ENCODE results near the gene ACOT13.
"Not testable (repeated sequence)": the region's sequence is repeated elsewhere in the genome, so short reads cannot be mapped to it uniquely, and the experiment has no call there.

The ACOT13 gene

GRCh38 chr6:24663189-24663588, 3.7 kb upstream of the ACOT13 start:
- no peak for DNase-seq

GRCh38 chr6:24664046-24664987, 2.6 kb upstream of the ACOT13 start:
- DNase-seq = no peak

DNA sequence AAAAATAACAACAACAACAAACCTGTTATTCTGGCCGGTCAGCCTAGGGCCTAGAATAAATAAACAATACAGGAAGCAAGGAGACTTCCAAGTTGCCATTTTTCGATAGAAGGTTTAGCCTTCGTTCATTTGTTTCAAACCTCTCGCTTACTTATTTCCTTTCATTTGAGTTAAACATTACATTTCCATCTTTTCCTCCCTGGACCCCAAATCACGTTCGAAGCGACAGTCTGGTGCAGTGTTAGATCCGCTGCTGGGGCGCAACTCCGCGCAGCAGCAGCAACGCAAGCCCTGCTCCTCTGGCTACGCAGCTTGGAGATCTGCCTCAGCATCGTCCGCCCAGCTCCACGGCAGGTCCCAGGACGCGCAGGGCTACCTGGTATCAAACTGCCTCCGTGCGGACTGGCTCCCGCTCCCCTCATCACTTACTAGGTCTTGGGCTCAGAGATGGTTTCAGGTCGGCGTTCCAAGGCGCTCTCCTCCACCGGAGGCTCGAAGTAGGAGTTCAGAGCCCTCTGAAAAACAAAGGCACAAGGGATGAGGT, 708 bp upstream of the ACOT13 start:
- no peak for DNase-seq

DNA sequence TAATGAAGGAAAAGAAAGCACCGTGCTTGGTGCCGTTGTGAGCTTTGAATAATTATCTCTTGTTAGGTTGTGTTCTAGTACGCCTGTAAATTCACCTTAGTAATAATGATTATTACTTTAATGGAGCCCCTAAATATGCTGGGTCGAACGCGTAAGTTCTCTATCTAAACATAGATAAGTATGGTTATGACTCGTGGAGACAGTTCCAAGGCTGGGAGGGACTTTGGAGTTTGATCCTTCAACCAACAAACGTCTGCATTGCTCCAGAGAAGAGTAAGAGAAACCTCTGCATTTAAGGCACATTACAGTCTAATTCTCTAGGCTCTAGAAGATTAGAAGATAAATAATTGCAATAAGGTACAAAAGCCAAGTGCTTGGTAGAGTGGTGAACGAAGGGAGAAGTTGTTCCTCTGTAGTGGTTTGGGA, 514 bp downstream of the ACOT13 start:
- no peak for DNase-seq

DNA sequence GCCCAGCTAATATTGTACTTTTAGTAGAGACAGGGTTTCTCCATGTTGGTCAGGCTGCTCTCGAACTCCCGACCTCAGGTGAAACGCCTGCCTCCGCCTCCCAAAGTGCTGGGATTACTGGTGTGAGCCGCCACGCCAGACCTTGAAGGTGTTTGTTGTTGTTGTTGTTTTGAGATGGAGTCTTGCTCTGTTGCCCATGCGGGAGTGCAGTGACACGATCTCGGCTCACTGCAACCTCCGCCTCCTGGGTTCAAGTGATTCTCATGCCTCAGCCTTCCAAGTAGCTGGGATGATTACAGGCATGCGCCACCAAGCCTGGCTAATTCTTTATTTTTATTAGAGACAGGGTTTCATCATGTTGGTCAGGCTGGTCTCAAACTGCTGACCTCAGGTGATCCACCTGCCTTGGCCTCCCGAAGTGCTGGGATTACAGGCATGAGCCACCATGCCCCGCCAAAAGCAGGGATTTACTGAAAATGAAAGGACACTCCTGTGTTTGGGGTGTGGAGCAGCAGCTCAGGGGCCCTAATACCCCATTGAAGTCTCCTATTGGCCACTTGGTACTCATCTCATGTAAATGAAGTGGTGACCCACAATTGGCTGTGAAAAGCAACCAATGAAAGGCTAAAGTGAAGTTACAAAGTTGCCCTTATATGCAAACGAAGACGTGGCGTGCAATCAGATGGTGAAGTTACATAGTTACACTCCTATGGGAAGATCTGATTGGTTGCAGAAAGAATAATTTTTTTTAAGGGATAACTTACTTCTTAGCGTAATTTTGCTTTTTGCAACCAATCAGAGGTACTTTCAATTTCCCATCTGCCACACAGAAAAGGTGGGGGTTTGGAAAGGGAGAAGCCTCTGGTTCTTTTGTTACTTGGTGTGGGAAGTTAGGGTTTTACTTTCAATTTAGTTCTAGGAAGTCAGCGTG, 1.5 kb downstream of the ACOT13 start:
- not testable (repeated sequence) for DNase-seq

DNA sequence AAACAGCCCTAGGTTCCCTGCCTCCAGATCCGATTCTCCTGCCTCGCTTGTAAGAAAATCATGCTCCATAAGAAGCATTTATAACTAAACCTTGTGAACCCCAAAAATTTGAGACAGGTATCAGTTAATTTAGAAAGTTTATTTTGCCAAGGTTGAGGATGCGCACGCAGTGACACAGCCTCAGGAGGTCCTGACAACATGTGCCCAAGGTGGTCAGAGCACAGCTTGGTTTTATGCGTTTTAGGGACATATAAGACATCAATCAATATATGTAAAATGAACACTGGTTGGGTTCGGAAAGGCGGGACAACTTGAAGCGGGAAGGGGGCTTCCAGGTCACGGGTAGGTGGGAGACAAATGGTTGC, 2.1 kb downstream of the ACOT13 start:
- DNase-seq = no peak

DNA sequence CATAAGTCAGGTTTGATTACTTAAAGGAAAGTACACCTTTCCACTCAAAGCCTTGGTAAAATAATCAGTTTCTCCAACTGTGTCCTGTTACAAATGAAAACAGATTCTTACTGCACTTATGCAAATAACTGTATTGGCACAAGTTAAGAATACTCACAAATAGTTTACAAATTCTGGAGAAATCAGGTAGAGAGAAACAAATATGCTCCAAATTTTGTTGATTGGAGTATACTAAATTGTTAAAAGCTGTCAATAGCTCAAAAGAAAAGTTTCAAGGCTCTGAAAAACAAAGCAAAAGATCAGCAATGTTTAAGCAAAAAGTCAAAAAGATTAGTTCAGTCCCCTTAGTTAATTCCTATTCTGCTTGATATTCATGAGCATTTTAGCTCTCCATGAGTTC, 3.6 kb downstream of the ACOT13 start:
- DNase-seq = not testable (repeated sequence)

DNA sequence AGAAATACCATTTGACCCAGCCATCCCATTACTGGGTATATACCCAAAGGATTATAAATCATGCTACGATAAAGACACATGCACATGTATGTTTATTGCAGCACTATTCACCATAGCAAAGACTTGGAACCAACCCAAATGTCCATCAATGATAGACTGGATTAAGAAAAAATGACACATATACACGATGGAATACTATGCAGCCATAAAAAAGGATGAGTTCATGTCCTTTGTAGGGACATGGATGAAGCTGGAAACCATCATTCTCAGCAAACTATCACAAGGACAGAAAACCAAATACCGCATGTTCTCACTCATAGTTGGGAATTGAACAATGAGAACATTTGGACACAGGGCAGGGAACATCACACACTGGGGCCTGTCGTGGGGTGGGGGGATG, 4.2 kb downstream of the ACOT13 start:
- DNase-seq = not testable (repeated sequence)

DNA sequence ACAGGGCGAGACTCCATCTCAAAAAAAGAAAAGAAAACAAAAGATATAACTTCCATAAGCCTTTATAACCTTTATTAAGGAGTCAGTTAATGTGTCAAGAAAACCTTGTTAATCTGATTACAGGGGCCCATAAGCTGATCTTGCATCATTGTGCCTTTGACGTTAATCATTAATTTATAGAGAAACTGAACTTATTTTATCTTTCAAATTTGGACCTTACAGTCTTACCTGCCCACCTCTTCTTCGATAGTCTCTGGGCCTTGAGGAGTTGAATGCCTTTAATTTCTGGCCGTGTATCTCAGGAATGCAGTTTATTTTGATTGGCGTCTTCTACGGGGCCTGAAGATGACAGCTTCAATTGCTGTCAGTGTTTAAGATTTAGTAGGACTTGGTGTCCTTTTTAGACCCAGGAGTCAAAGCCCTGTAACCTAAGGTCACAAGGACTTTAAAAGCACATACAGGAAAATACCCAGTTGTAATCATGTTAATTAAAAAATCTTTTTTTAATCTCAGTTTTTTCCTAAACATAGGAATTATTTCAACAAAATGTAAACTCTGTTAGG, 5.8 kb downstream of the ACOT13 start:
- no peak for DNase-seq

GRCh38 chr6:24673625-24674024, 6.7 kb downstream of the ACOT13 start:
- DNase-seq = no peak

DNA sequence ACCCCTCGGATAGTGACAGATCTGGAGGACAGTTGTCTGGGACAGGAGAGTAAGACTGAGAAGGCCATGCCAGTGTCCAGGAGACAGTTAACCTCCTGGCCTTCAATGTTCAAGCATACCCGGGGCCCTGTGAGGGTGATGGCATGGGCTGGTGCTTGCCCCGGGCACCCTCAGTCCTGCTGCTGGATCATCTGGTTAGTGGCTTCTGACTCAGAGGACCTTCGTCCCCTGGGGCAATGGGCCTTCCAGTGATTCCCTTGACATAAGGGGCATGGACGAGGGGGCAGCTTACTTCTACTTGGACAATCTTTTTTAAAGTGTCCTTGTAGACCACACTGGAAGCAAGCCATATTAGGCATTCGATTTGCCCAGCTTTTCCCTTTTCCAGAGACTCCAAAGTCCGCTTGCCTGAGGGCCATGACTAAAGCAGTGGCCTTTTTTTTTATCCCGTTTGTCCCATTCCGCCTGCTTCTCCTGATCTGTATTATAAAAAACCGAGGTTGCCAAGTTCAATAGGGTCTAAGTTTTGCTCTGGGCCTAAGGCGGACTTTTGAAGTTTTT, 12.0 kb downstream of the ACOT13 start:
- not testable (repeated sequence) for DNase-seq

DNA sequence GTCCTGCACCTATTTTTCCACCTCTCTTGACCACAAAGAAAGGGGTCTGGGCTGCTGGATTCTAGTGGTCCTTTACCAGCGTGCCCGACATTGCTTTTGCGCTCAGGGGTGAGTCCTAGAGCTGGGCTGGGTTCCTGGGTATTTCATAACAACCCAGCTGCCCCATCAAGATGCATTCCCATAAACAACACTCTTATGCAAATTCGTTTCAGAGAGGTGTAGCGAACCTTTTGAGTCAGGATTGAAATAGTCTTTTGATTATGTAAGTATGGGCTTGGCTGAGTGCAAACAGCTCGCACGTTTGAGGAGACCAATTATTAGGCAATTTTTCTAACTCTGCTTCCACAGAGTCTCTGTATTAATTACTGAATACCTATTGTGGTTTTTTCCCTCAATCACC, 13.7 kb downstream of the ACOT13 start:
- DNase-seq = no peak

DNA sequence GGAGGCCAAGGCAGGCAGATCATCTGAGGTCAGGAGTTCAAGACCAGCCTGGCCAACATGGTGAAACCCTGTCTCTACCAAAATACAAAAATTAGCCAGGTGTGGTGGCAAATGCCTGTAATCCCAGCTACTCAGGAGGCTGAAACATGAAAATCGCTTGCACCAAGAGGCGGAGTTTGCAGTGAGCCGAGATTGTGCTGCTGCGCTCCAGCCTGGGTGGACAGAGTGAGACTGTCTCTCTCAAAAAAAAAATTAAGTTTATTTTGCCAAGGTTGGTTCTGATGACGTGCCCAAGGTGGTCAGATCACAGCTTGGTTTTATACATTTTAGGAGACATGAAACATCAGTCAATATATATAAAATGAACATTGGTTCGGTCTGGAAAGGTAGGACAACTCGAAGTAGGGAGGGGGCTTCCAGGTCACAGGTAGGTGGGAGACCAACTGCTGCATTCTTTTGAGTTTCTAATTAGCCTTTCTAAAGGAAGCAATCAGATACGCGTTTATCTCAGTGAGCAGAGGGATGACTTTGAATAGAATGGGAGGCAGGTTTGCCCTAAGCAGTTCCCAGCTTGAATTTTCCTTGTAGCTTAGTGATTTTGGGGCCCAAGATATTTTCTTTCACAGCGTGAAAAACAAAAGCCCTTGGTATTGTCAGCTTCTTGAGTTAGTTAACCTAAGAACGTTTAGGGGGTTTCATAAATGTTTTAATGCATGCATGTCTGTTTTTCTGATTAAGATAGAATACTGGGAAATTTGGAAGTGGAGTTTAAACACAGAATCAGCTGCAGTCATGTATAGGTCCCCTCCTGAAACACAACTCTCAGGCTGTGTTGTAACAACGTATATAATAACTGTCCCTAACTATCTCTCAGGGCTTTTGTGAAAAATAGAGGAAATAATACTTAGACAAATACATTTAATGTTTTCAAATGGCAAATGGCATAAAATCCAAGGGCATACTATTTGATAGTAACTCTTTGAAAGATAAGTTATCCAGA, 16.7 kb downstream of the ACOT13 start:
- DNase-seq = no peak

DNA sequence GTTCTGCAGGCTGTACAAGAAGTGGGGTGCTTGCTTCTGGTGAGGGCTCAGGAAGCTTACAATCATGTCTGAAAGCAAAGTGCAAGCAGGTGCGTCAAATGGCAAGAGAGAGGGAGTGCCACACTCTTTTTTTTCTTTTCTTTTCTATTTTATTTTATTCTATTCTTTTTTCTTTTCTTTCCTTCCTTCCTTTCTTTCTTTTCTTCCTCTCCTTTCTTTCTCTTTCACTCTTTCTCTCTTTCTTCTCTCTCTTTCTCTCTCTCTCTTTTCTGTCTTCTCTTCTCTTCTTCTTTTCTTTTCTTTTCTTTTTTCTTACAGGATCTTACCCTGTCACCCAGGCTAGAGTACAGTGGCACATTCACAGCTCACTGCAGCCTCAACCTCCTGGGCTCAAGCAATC, 19.5 kb downstream of the ACOT13 start:
- DNase-seq = no peak

GRCh38 chr6:24686946-24687345, 20.1 kb downstream of the ACOT13 start:
- DNase-seq = no peak

- DNase-seq = no peak
These were observed 23.1 kb downstream of the ACOT13 start for GRCh38 chr6:24689964-24690363.

DNA sequence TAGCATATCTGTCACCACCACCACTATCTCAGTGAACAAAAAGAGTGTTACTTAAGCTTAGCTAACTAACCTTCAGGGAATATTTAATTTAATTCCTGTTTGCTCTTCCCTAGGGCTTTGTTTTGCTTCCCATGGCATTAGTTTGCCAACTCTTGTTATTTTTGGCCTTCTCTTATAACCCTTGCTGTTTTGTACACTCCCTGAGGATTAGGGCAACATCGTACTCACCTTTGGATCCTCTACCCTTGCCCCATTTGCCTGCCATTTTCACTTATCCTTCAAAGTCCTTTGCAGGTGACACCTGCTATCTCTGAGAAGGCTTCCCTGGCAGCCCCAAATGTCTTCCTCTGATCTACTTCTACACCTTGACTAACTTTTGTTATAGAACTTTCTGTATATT, 23.7 kb downstream of the ACOT13 start:
- no peak for DNase-seq

DNA sequence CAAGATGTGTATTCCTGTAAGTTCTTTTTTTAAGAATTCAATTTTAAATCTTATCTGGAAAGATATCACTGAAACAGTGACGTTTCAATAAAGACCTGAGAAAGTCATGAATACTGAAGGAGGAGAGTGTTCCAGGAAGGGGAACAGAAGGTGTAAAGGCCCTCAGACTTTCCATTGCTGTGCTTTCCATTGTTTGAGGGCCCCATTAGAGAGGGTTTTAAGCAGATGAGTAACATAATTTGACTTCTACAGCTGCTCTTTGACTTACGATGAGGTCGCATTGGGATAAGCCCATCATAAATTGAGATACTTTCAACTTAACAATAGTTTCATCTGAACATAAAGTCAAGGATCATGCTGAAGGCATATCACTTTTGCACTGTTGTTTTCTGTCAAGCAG, 24.7 kb downstream of the ACOT13 start:
- no peak for DNase-seq

- DNase-seq = no peak
These were observed 25.1 kb downstream of the ACOT13 start for GRCh38 chr6:24692003-24692402.

DNA sequence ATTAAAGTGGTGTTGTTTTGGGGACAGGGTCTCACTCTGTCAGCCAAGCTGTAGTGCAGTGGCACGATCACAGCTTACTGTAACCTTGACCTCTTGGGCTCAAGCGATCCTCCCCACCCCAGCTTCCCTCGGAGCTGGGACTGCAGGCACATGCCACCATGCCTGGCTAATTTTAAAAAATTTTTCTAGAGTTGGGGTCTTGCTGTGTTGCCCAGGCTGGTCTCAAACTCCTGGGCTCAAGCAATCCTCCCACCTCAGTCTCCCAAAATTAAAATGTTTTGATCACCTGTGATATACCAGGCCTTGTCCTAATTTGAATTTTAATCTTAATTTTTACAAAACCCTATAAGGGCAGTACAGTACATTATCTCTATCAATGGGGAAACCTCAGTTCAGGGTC, 25.5 kb downstream of the ACOT13 start:
- no peak for DNase-seq

DNA sequence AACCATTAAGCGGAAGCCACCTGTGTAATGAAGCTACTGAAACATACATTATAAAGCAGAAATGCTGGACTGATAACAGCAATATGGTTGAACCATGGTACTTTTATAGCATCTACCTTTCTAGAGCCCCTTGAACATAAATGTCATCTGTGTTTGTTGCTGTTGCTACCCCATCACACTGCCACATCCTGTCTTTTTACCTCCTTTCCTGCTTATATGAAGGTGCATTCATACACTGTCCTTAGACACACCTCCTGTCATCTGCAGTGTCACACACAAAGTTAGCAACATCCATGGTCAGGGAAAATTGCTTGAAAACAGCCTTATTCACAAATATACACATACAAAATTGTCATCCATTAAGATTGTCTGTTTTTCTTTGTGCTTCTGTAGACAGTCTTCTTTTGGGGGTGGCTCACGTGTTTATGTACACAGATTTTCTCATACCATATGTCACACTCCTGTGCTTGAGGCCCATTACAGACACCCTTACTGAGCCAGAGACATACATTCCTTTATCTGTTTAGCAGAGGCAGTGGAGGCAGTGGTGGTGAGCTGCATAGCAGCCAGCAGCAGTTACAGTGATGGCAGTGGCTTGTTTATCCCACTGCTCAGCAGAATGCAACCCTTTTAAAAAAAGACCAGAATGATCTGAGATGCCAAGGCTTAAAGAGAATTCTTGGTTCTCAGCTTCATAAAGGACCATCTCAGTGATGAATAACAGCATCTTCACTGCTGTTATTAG, 26.1 kb downstream of the ACOT13 start:
- DNase-seq = no peak

All from right hindlimb (tissue), 1 donor.